Panc1 (cell line): ENCODE results near the gene MTRFR. TPM values are rescaled to one million over a fixed set of nuclear protein-coding genes. Genes with fewer than 3 reads are reported as not detected.
A peak's percentile ranks its signal among the peaks of the same experiment; 100 is the strongest.

Experiments used
- ATAC-seq: fragments of 200-7000 bp; cut with Tn5 transposase; 2 replicates; pipeline ENCODE4 v1.9.1; 2020; ENCODE audit warnings: mild to moderate bottlenecking, moderate library complexity
- BruUV-seq: library from RNA; stranded (reverse); fragments of 400-500 nt; replicated peaks from 2 replicates; lab custom pipeline; 2021; lab: Mats Ljungman, UMichigan
- CTCF ChIA-PET: fragments of 300-600 bp; sonication (Branson Sonifier 250); formaldehyde crosslinking; loops from one replicate; lab custom pipeline; 2022; ENCODE audit warnings: antibody characterized with exemption; lab: Charles Lee
- POLR2A ChIA-PET: fragments of 300-600 bp; sonication (Branson Sonifier 250); formaldehyde crosslinking; loops from one replicate; lab custom pipeline; 2022; ENCODE audit warnings: antibody characterized with exemption; lab: Charles Lee
- DNase-seq: peaks from one replicate; pipeline ENCODE4 v3.0.0-alpha.2; 2010; ENCODE audit warnings: low read depth, low spot score
- H3K27ac ChIP-seq: 2 replicates; pipeline ENCODE4 v1.5.1; 2011; ENCODE audit warnings: mild to moderate bottlenecking, low read length, inconsistent platforms
- H3K27me3 ChIP-seq: fragments of 200-500 bp; sonication (Bioruptor generic); 2 replicates; pipeline ENCODE4 v1.6.0; 2014; ENCODE audit warnings: low read length, inconsistent platforms; ENCODE audit not compliant: control insufficient read depth, insufficient read depth
- H3K36me3 ChIP-seq: fragments of 200-500 bp; sonication (Bioruptor generic); 2 replicates; pipeline ENCODE4 v1.5.1; 2014; ENCODE audit warnings: inconsistent platforms, mild to moderate bottlenecking, low read length, moderate library complexity; ENCODE audit not compliant: control insufficient read depth, insufficient read depth
- H3K4me1 ChIP-seq: 2 replicates; pipeline ENCODE4 v1.5.1; 2011; ENCODE audit warnings: inconsistent platforms, mild to moderate bottlenecking, low read length, moderate library complexity; ENCODE audit not compliant: control insufficient read depth, insufficient read depth
- H3K4me3 ChIP-seq, 2 experiments: 2 replicates each; pipeline ENCODE4 v1.5.1; 2011 to 2012; ENCODE audit warnings: low read depth in 2 of 2, low read length in 2 of 2, mild to moderate bottlenecking in 2 of 2, inconsistent platforms in 1 of 2, moderate library complexity in 1 of 2
- H3K9me3 ChIP-seq: fragments of 200-500 bp; sonication (Bioruptor generic); 2 replicates; pipeline ENCODE4 v1.5.1; 2014; ENCODE audit warnings: low read depth, mild to moderate bottlenecking, inconsistent platforms, low read length, moderate library complexity; ENCODE audit not compliant: control insufficient read depth, insufficient read depth
- CTCF ChIP-seq: fragments of 450-650 bp; IDR thresholded peaks from 2 replicates; pipeline ENCODE4 v1.5.1; 2017; ENCODE audit warnings: mild to moderate bottlenecking
- POLR2AphosphoS5 ChIP-seq: IDR thresholded peaks from 2 replicates; pipeline ENCODE4 v1.6.1; 2012; ENCODE audit warnings: mild to moderate bottlenecking, low read depth, low read length, moderate library complexity
- REST ChIP-seq, 2 experiments: IDR thresholded peaks; 2 replicates each; pipeline ENCODE4 v1.6.1; 2011 to 2012; ENCODE audit warnings: low read depth in 2 of 2, control low read depth in 1 of 2, low read length in 1 of 2, mild to moderate bottlenecking in 1 of 2, moderate library complexity in 1 of 2; ENCODE audit not compliant: insufficient read depth in 1 of 2
- SIN3A ChIP-seq: IDR thresholded peaks from 2 replicates; pipeline ENCODE4 v1.6.1; 2012; ENCODE audit warnings: low read depth, mild to moderate bottlenecking, low read length, moderate library complexity, borderline replicate concordance; ENCODE audit not compliant: insufficient read depth
- TCF7L2 ChIP-seq: IDR thresholded peaks from 2 replicates; pipeline ENCODE4 v1.6.1; 2011; ENCODE audit warnings: mild to moderate bottlenecking, low read depth, low read length, inconsistent platforms
- in situ Hi-C: cut with HindIII; loops from 2 replicates; pipeline ENCODE4 v1.10.0; 2016; ENCODE audit warnings: low sequenced_read_pairs, low pct_unique_long_range_greater_than_20kb
- intact Hi-C: fragments of 100-400 bp; cut with micrococcal nuclease; formaldehyde crosslinking; loops from one replicate; pipeline ENCODE4 v1.10.0; 2022; ENCODE audit not compliant: unreplicated experiment
- total RNA-seq: library from RNA; stranded (reverse); gene quantifications from one replicate; pipeline ENCODE4 v1.2.1, GENCODE V29; 2021; ENCODE audit not compliant: unreplicated experiment

The MTRFR gene
- total RNA-seq, 1 experiment from 2014 or later = 21.5 TPM

- POLR2A ChIA-PET = interaction anchor here (0.6 to 0.7 kb wide), 2 partner anchors 11 to 610 kb away, joined by 3 to 5 read pairs; no protein-coding TSS in a partner anchor
- Histone ChIP-seq H3K27ac (peak overlapping the region; percentile 94), H3K4me3 (peak overlapping the region; percentile 67 to 78), H3K4me1 (peaks cover 30% of the 10 kb centered on the region), H3K27me3 (no peaks in the 10 kb centered on the region), H3K36me3 (peaks cover 8% of the 10 kb centered on the region), H3K9me3 (no peaks in the 10 kb centered on the region)
- intact Hi-C loops = loop anchor here (10.0 kb wide), 1 partner anchor 247 kb away; the partner anchor contains the start of gene ARL6IP4
- in situ Hi-C loops = no loop called here
- DNase-seq (no peak), ATAC-seq (no peak)
- TF ChIP-seq TCF7L2 (no peak), CTCF (no peak), SIN3A (no peak), REST (IDR thresholded peaks at IDR 0.05; ENCODE audit: insufficient read depth in 1 of 2, low read depth in 2 of 2, low read length in 1 of 2) (no peak), POLR2AphosphoS5 (no peak)
- BruUV-seq = no TSS peak
- CTCF ChIA-PET = no interaction called here
Measured at GRCh38 chr12:123231931-123232330, 1.3 kb upstream of the MTRFR start.

- CTCF ChIA-PET = no interaction called here
- in situ Hi-C loops = no loop called here
- POLR2A ChIA-PET = interaction anchor here (0.6 to 1.4 kb wide), 5 partner anchors 10 to 214 kb away, joined by 3 to 10 read pairs (median 5); no protein-coding TSS in a partner anchor
- DNase-seq = no peak
- Histone ChIP-seq H3K36me3 (peaks cover 3% of the 10 kb centered on the region; the same call in 1 of the 2 replicates), H3K9me3 (no peaks in the 10 kb centered on the region), H3K27me3 (no peaks in the 10 kb centered on the region), H3K27ac (peak overlapping the region; percentile 94), H3K4me1 (peaks cover 30% of the 10 kb centered on the region), H3K4me3 (peak overlapping the region; percentile 67 to 78)
- TF ChIP-seq POLR2AphosphoS5 = no peak
- TF ChIP-seq CTCF = no peak
- TF ChIP-seq SIN3A = no peak
- no peak for TF ChIP-seq REST (IDR thresholded peaks at IDR 0.05; ENCODE audit: insufficient read depth in 1 of 2, low read depth in 2 of 2, low read length in 1 of 2)
- no peak for TF ChIP-seq TCF7L2
- peak; percentile 20 for ATAC-seq
- intact Hi-C loops = loop anchor here (10.0 kb wide), 1 partner anchor 248 kb away; the partner anchor contains the start of gene ARL6IP4
- BruUV-seq = TSS peak; percentile 68
Measured at GRCh38 chr12:123232472-123232806, 797 bp upstream of the MTRFR start.
